H1 (cell line): ENCODE results near the gene GPHB5. TPM values are rescaled to one million over a fixed set of nuclear protein-coding genes. Genes with fewer than 3 reads are reported as not detected.

Experiments used
- CTCF ChIA-PET: fragments of 300-600 bp; sonication (Branson Sonifier 250); formaldehyde crosslinking; loops from one replicate; lab custom pipeline; 2021; ENCODE audit not compliant: partially characterized antibody; lab: Charles Lee
- POLR2A ChIA-PET: fragments of 300-600 bp; sonication (Branson Sonifier 250); formaldehyde crosslinking; loops from one replicate; lab custom pipeline; 2021; ENCODE audit warnings: inconsistent platforms; ENCODE audit not compliant: partially characterized antibody; lab: Charles Lee
- DNase-seq, 2 experiments: peaks; one replicate each; pipeline versions ENCODE4 v3.0.0 to v3.0.0-alpha.2; 2010 to 2022; ENCODE audit warnings: low spot score in 2 of 2, low read depth in 1 of 2, mixed read lengths in 1 of 2
- FAIRE-seq: peaks from 2 replicates; lab custom pipeline; 2011; peaks lifted over from hg19 to GRCh38; lab: Jason Lieb, UNC
- H2AFZ ChIP-seq: 2 replicates; pipeline ENCODE4 v1.8.1; 2012; ENCODE audit warnings: low read length, inconsistent platforms
- H2AK5ac ChIP-seq: 2 replicates; pipeline ENCODE4 v1.6.1; 2013; ENCODE audit warnings: low read depth, low read length
- H2BK120ac ChIP-seq: replicated peaks from 2 replicates; pipeline ENCODE3; 2013; ENCODE audit warnings: low read depth, low read length, inconsistent platforms
- H2BK12ac ChIP-seq: 2 replicates; pipeline ENCODE4 v1.6.1; 2013; ENCODE audit warnings: low read depth, low read length
- H2BK15ac ChIP-seq: 2 replicates; pipeline ENCODE4 v1.6.1; 2013; ENCODE audit warnings: low read length
- H2BK20ac ChIP-seq: 2 replicates; pipeline ENCODE4 v1.6.1; 2013; ENCODE audit warnings: low read length
- H2BK5ac ChIP-seq: 2 replicates; pipeline ENCODE4 v1.6.1; 2013; ENCODE audit warnings: low read depth, low read length
- H3K14ac ChIP-seq: 2 replicates; pipeline ENCODE4 v1.6.1; 2013; ENCODE audit warnings: inconsistent platforms; ENCODE audit not compliant: insufficient read length
- H3K18ac ChIP-seq: 2 replicates; pipeline ENCODE4 v1.6.1; 2013; ENCODE audit warnings: low read length; ENCODE audit errors: extremely low read depth
- H3K23ac ChIP-seq: 2 replicates; pipeline ENCODE4 v1.6.1; 2013; ENCODE audit warnings: inconsistent platforms; ENCODE audit not compliant: insufficient read length
- H3K23me2 ChIP-seq: 2 replicates; pipeline ENCODE4 v1.6.1; 2013; ENCODE audit warnings: low read depth, low read length
- H3K27ac ChIP-seq: 2 replicates; pipeline ENCODE4 v1.6.1; 2011; ENCODE audit warnings: low read depth, low read length, inconsistent platforms
- H3K27me3 ChIP-seq, 4 experiments: replicated peaks in 1 of 4; 1 replicate in 1 of 4; 2 replicates in 3 of 4; pipeline versions ENCODE4 v1.6.1 to v1.8.1; 2011 to 2013; ENCODE audit warnings: low read length in 3 of 4, mild to moderate bottlenecking in 3 of 4, inconsistent platforms in 2 of 4, mixed read lengths in 2 of 4, moderate library complexity in 1 of 4; ENCODE audit not compliant: control insufficient read depth in 3 of 4, insufficient read depth in 3 of 4; ENCODE audit errors: extremely low read depth in 1 of 4
- H3K36me3 ChIP-seq, 4 experiments: 2 replicates each; pipeline versions ENCODE4 v1.6.1 to v1.8.1; 2011 to 2013; ENCODE audit warnings: mild to moderate bottlenecking in 4 of 4, low read length in 3 of 4, moderate library complexity in 2 of 4, control low read depth in 1 of 4, inconsistent platforms in 1 of 4; ENCODE audit not compliant: insufficient read depth in 4 of 4, control insufficient read depth in 2 of 4
- H3K4ac ChIP-seq: replicated peaks from 2 replicates; pipeline ENCODE3; 2013; ENCODE audit warnings: low read length, low read depth, mixed read lengths, inconsistent platforms; ENCODE audit not compliant: insufficient read length
- H3K4me1 ChIP-seq, 4 experiments: replicated peaks in 1 of 4; 1 replicate in 1 of 4; 2 replicates in 3 of 4; pipeline versions ENCODE4 v1.6.1 to v1.8.1; 2011 to 2013; ENCODE audit warnings: low read length in 3 of 4, inconsistent platforms in 2 of 4, mixed read lengths in 1 of 4; ENCODE audit not compliant: insufficient read depth in 4 of 4, control insufficient read depth in 3 of 4
- H3K4me2 ChIP-seq, 2 experiments: 2 replicates each; pipeline versions ENCODE4 v1.6.1 to v1.8.1; 2011 to 2013; ENCODE audit warnings: low read depth in 2 of 2, low read length in 2 of 2, control low read depth in 1 of 2, inconsistent platforms in 1 of 2, mild to moderate bottlenecking in 1 of 2; ENCODE audit not compliant: insufficient read depth in 1 of 2
- H3K4me3 ChIP-seq, 4 experiments: fragments of 200-600, 300-600 bp in 1 of 4; sonication (generic), shearing (Covaris generic), sonication (Bioruptor Twin) in 1 of 4; 2 replicates each; pipeline versions ENCODE4 v1.5.1 to v1.8.1; 2011 to 2016; ENCODE audit warnings: low read length in 4 of 4, low read depth in 3 of 4, control low read depth in 2 of 4, inconsistent platforms in 2 of 4, mild to moderate bottlenecking in 2 of 4, mixed read lengths in 1 of 4, moderate library complexity in 1 of 4; ENCODE audit not compliant: insufficient read depth in 2 of 4; ENCODE audit errors: extremely low read depth in 1 of 4
- H3K56ac ChIP-seq: replicated peaks from 2 replicates; pipeline ENCODE3; 2013; ENCODE audit warnings: low read depth, mild to moderate bottlenecking, mixed read lengths, low read length, inconsistent platforms; ENCODE audit not compliant: insufficient read length
- H3K79me1 ChIP-seq: 2 replicates; pipeline ENCODE4 v1.6.1; 2013; ENCODE audit warnings: low read depth, low read length, control low read depth
- H3K79me2 ChIP-seq, 2 experiments: 2 replicates each; pipeline versions ENCODE4 v1.6.1 to v1.8.1; 2012 to 2013; ENCODE audit warnings: low read length in 2 of 2, mild to moderate bottlenecking in 2 of 2, inconsistent platforms in 1 of 2; ENCODE audit not compliant: insufficient read depth in 2 of 2, control insufficient read depth in 1 of 2
- H3K9ac ChIP-seq, 4 experiments: replicated peaks in 1 of 4; 1 replicate in 1 of 4; 2 replicates in 3 of 4; pipeline versions ENCODE4 v1.6.1 to v1.8.1; 2011 to 2013; ENCODE audit warnings: low read depth in 3 of 4, low read length in 3 of 4, control low read depth in 2 of 4, mild to moderate bottlenecking in 2 of 4, moderate library complexity in 2 of 4, inconsistent platforms in 1 of 4; ENCODE audit errors: extremely low read depth in 1 of 4
- H3K9me3 ChIP-seq, 2 experiments: 2 replicates each; pipeline versions ENCODE4 v1.6.1 to v1.8.1; 2012 to 2013; ENCODE audit warnings: mild to moderate bottlenecking in 2 of 2, moderate library complexity in 2 of 2, control low read depth in 1 of 2, inconsistent platforms in 1 of 2, low read depth in 1 of 2, low read length in 1 of 2, mixed read lengths in 1 of 2; ENCODE audit not compliant: insufficient read depth in 2 of 2
- H4K20me1 ChIP-seq, 2 experiments: replicated peaks in 1 of 2; 2 replicates each; pipeline versions ENCODE3 to v1.8.1; 2011 to 2013; ENCODE audit warnings: inconsistent platforms in 2 of 2, low read length in 2 of 2, mild to moderate bottlenecking in 1 of 2; ENCODE audit not compliant: insufficient read depth in 2 of 2, control insufficient read depth in 1 of 2
- H4K5ac ChIP-seq: 2 replicates; pipeline ENCODE4 v1.6.1; 2013; ENCODE audit warnings: low read length, low read depth, mixed read lengths, inconsistent platforms; ENCODE audit not compliant: insufficient read length
- H4K8ac ChIP-seq: 2 replicates; pipeline ENCODE4 v1.8.0; 2013; ENCODE audit warnings: mild to moderate bottlenecking, moderate library complexity, low read length, inconsistent platforms; ENCODE audit not compliant: insufficient read depth; ENCODE audit errors: extremely low read depth
- H4K91ac ChIP-seq: replicated peaks from 2 replicates; pipeline ENCODE3; 2013; ENCODE audit warnings: low read length, mixed read lengths, inconsistent platforms; ENCODE audit not compliant: insufficient read length
- SP2 ChIP-seq: IDR thresholded peaks from 2 replicates; pipeline ENCODE4 v1.6.1; 2012; ENCODE audit warnings: mild to moderate bottlenecking, low read length, inconsistent platforms
- WGBS, 2 experiments: shearing (Covaris generic) in 1 of 2; methylation state at CpG; one replicate each; pipeline versions ENCODE4 v1.1.6 to v1.1.7; 2013 to 2015; ENCODE audit warnings: low lambda C conversion rate in 2 of 2, mixed read lengths in 2 of 2, inconsistent platforms in 1 of 2, low coverage in 1 of 2, missing lambda C conversion rate in 1 of 2; ENCODE audit not compliant: insufficient replicate concordance in 2 of 2, insufficient coverage in 1 of 2, insufficient read length in 1 of 2; ENCODE audit errors: extremely low coverage in 1 of 2, missing lambda C conversion rate in 1 of 2; 5-methylcytosine and 5-hydroxymethylcytosine counted together
- polyA plus RNA-seq, 7 experiments: library from polyadenylated mRNA; depleted of rRNA in 3 of 7; stranded (reverse) in 5 of 7; unstranded in 2 of 7; fragments of >200 nt in 5 of 7; fragments of 200-250 nt in 2 of 7; gene quantifications; 1 replicate in 5 of 7; 2 replicates in 1 of 7; 4 replicates in 1 of 7; pipeline versions ENCODE4 v1.2.1 to v1.2.3, GENCODE V29; 2011 to 2013; ENCODE audit warnings: missing spikeins in 2 of 7, mixed read lengths in 2 of 7
- total RNA-seq: library from RNA; stranded (reverse); fragmentation: NEBNext Ultra II Directional; extraction: Animal tissue kit (Norgen Biotek cat#: 25700); gene quantifications from 2 replicates; pipeline ENCODE4 v1.2.1, GENCODE V29; 2021

GPHB5 gene
- total and polyA plus RNA-seq, 2 of the 8 experiments (the other 6 are each of a cell fraction or from before 2014, with no cell fraction given): not detected

GRCh38 chr14:63292805-63293204 is 25.9 kb downstream of the GPHB5 start:
- DNase-seq (no peak), FAIRE-seq (no peak)
- H3K9ac ChIP-seq: no peak overlapping the region
- H3K27me3 ChIP-seq: no peaks in the 10 kb centered on the region
- H3K9me3 ChIP-seq: no peaks in the 10 kb centered on the region
- H3K4me1 ChIP-seq: peaks cover 2 to 8% (median 3%) of the 10 kb centered on the region in 4 experiments; a peak in 5 of 7 replicates
- H4K5ac ChIP-seq: no peak overlapping the region
- H3K36me3 ChIP-seq: no peaks in the 10 kb centered on the region
- no peak overlapping the region for H3K14ac ChIP-seq
- no peak overlapping the region for H4K8ac ChIP-seq
- no peak for TF ChIP-seq SP2
- no peak overlapping the region for H2BK5ac ChIP-seq
- no peaks in the 10 kb centered on the region for H4K20me1 ChIP-seq
- no peak overlapping the region for H2BK12ac ChIP-seq
- no peak overlapping the region for H3K18ac ChIP-seq
- H2AFZ ChIP-seq: no peak overlapping the region
- no peak overlapping the region for H2BK15ac ChIP-seq
- no peak overlapping the region for H2AK5ac ChIP-seq
- no peak overlapping the region for H3K4ac ChIP-seq
- H3K23me2 ChIP-seq: no peaks in the 10 kb centered on the region
- H3K56ac ChIP-seq: no peak overlapping the region
- no peak overlapping the region for H4K91ac ChIP-seq
- H3K4me2 ChIP-seq: no peak overlapping the region
- no peak overlapping the region for H3K27ac ChIP-seq
- no peak overlapping the region for H3K4me3 ChIP-seq
- ChIA-PET POLR2A (no interaction called here), CTCF (interaction anchor here (0.6 to 1.4 kb wide), 2 partner anchors 14 to 15 kb away, joined by 3 to 4 read pairs; no protein-coding TSS in a partner anchor)
- H3K79me2 ChIP-seq: no peaks in the 10 kb centered on the region
- no peaks in the 10 kb centered on the region for H3K79me1 ChIP-seq
- no peak overlapping the region for H2BK120ac ChIP-seq
- WGBS, 2 experiments: 83% methylated on average over 2 of the region's 2 CpGs; no CpG with 5 or more reads in 1 of the 2 experiments
- H3K23ac ChIP-seq: no peak overlapping the region
- H2BK20ac ChIP-seq: no peak overlapping the region
